Activated CD8-positive, alpha-beta memory T cell treated with anti-CD3 and anti-CD28 coated beads for 36 hours (primary cell): ENCODE results near the gene SPRTN. TPM values are rescaled to one million over a fixed set of nuclear protein-coding genes. Genes with fewer than 3 reads are reported as not detected.
"Not testable (repeated sequence)": the region's sequence is repeated elsewhere in the genome, so short reads cannot be mapped to it uniquely, and the experiment has no call there.

Source experiments
- CTCF ChIA-PET: fragments of 350-600 bp; sonication (Branson Sonifier 250); formaldehyde crosslinking; loops from one replicate; lab custom pipeline; 2021; ENCODE audit warnings: antibody characterized with exemption; lab: Charles Lee
- POLR2A ChIA-PET: fragments of 350-600 bp; sonication (Branson Sonifier 250); formaldehyde crosslinking; loops from one replicate; lab custom pipeline; 2021; ENCODE audit warnings: antibody characterized with exemption; lab: Charles Lee
- total RNA-seq, 2 experiments: library from RNA; stranded (reverse); gene quantifications; one replicate each; pipeline ENCODE4 v1.2.3, GENCODE V29; 2021

Gene SPRTN
- total RNA-seq, 2 experiments from 2014 or later: 10.1 to 11.3 TPM

DNA sequence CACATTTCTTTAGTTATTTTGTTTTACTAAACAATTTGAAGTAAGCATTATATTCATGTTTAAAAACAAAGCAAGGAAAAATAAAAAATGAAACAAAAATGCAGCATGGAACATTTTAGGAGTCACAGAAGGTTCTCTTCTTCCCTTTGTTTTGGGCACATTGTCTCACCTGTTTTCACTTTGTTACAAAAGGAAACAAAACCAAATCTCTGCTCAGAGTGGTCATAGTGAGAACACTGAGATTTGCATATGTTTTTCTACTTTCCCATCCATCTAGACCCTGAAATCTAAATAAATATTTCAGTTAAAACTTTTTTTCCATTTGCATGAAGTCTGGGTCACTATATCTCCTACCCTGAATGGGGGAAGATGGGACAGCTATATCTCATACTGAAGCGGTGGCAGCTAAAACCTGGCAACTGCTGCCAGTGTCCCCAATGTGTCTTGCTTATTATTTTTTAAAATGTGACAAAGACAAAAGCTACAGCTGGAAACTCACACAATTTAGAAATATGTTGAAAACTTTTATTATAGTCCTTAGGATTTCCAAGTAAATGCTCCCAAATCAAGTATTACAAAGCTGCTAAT is 3.9 kb upstream of the SPRTN start:
- ChIA-PET CTCF (no interaction called here), POLR2A (no interaction called here)

DNA sequence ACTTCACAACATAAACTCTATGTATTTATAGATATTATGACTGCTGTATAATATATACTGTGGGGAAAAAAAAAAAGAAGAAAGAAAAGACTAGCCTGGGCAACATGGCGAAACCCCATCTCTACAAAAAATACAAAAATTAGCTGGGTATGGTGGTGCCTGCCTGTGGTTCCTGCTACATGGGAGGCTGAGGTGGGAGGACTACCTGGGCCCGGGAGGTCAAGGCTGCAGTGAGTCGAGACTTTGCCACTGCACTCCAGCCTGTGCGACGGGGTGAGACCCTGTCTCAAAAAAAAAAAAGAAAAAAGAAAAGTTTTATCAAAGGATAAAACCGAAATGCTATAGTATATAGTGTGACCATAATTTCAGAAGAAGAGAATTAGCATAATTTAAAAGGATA is 3.1 kb upstream of the SPRTN start:
- ChIA-PET POLR2A (no interaction called here), CTCF (no interaction called here)

DNA sequence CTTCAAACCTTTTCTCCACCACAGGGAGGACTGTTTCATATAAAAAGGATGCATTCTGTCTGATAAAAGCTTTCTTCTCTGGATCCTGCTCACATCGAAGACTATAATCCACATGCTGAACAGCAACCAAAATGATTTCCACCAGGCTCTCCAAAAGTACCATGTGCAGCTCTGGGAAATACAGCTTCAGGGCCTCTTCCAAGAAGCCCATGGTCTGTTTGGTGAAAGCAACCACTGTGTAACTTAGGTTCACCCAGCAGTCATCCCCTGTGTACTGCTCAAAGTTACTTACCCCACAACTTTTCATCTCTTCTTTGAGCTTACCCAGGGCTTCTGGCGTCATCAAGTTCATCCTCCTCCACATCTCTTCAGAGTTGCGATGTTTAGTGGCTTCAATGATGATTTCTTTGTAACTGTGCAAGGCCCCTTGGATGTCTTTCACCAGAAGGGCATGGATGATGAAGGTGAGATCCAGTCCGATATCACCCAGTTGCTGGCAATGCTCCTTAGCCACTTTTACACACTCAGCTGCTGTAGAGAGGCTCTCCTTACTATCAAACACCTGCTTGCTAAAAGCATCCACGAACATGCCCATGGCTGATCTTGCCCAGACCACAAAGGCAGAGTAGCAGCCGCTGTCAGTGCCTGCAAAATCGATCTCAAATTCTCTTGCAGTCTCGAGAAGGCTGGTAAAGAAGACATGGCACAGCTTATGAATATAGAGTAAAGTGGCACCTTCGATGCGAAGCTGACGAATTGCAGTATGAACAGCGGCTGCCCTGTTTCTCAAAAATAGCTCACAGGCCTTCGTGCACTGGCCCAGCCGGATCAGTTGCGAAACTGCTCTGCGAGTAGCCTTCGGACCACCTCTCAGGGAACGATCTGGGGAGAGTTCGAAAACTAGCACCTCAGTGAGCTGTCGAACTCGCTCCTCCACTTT is 2.2 kb upstream of the SPRTN start:
- ChIA-PET CTCF (interaction anchor here (0.6 kb wide), 1 partner anchor 55 kb away, joined by 3 read pairs; no protein-coding TSS in a partner anchor), POLR2A (no interaction called here)

DNA sequence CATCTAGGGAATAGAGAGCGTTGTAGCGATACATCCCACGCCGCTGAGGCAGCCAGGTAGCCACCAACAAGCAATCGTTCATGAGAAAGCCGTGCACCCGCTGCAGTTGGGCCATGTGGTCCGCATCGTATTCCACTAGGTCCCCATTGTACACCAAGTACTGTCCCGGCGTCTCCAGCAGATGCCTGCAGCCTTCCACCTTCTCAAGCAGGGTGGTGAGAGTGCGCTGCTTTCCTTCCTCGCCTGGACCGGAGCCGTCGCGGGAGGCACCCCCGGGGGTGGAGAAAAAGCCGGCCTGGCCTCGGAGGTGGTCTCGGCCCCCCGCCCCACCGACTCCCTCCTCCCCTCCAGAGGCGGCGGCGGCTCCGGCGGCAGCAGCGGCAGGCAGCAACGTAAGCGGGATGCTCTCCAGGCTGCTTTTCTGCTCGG is 1.0 kb upstream of the SPRTN start:
- POLR2A ChIA-PET: interaction anchor here (1.2 to 1.6 kb wide), 2 partner anchors 84 to 191 kb away, joined by 3 to 13 read pairs; partner anchors contain the start of gene EGLN1
- CTCF ChIA-PET: interaction anchor here (1.2 kb wide), 1 partner anchor 21 kb away, joined by 5 read pairs; no protein-coding TSS in a partner anchor

DNA sequence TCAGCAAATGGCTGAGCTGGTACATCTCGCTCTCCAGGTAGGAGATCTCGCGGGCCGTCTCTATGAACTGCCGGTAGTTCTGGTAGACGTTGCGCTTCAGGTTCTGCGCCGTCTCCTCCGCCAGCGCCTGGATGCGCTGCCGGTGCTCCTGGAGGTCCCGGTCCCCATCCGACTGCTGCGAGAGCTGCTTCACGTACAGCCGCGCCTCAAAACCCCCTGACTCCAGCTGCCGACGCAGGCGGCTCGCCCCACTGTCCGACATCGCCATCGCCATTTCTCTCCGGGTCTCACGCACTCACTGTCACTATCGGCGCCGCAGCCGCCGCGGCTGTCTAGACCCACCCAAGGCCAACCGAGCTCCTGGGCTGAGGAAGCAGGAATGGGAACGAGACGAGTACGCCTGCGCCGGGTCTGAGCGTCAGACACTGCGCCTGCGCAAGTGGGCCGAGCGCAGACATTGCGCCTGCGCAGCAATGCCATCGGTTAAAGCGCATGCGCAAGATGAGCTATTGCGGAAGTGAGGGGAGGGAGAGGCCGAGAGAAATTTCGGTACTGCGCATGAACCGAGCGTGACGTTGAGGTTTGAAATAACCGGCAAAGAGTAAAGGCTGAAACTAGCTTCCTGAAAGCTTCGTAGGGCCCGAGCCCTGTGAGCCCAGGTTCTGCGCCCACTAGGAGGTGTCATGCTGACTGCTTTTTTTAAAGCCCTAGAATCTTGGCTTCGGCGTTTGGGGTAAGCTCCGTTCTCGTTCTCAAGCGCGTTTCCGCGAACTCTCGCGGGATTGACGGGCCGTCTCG is 422 bp upstream of the SPRTN start, which contains the start of gene EXOC8:
Gene EXOC8 (minus strand): TSS at position 381 of the 798 bp plus-strand sequence. CDS start 107 bp downstream, at position 274.
- POLR2A ChIA-PET: interaction anchor here (0.5 to 1.6 kb wide), 6 partner anchors 22 to 418 kb away, joined by 3 to 13 read pairs (median 3); partner anchors contain the start of gene EGLN1

DNA sequence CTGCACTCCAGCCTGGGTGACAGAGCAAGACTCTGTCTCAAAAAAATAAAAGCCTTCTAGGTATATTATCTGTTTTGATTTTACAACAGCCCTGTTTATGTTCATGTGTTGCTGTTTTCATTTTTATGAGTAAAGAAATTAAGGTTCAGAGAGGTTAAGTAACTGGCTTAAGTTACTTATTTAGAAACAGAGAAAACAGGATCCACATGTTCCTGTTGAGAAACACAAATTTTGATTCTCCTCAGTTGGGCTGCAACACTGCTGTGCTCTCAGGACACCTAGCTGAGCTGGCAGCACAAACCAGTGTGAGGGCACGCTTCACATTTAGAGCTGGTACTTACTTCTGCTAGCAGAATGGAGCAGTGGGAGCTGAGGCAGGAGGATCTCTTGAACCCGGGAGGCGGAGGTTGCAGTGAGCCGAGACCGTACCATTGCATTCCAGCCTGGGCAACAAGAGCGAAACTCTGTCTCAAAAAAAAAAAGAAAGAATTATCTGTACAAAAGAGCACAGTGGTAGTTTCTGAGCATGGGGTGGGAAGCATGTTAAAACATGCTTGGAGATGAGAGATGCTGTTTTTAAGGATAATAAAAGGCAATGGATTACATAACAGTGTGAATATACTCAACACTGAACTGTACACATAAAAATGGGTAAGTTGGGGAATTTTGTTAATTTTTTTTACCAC is 2.4 kb downstream of the SPRTN start:
- ChIA-PET CTCF (interaction anchor here (0.7 kb wide), 1 partner anchor 150 kb away, joined by 3 read pairs; no protein-coding TSS in a partner anchor), POLR2A (no interaction called here)

More for the DNA sequence above, 422 bp upstream of the SPRTN start, which contains the start of gene EXOC8:
- CTCF ChIA-PET: interaction anchor here (0.6 to 1.2 kb wide), 3 partner anchors 13 to 210 kb away, joined by 3 to 5 read pairs (median 3); no protein-coding TSS in a partner anchor

DNA sequence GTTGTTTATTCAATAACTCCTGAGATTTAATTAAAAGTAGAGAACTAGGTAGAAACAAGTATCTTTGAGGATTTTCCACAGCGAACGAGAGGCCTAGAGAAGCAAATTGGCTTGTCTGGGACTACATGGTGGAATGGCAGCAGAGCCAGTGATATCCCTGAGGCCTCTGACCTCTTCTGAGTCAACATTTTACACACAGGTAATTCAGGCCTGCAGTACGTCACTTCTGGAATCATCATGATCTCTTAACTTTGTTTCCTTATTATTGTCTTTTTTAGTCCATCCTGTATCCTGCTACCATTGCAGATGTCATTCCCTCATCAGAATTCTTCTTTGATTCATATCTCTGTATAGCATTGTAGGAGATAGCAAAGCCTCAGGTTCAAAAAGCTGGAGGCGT is 9.9 kb downstream of the SPRTN start:
- ChIA-PET CTCF (no interaction called here), POLR2A (no interaction called here)

DNA sequence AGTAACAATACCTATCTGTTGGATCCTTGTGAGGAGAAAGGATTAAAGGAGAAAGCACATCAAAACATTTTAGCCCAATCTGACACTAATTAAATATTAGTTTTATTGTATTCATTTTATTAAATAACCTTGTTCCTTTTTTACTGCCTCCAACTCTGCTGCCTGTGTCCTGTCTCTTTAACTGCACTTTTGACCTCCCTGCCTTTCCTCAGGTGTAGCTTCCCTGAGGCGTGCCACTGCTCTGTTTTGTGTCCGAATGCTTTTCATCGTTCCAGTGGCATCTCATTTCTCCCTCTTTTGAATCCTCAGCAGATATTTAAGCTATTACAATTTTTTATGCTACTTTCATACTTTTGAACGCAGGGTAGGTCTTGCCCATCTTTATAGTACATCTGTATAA is 10.3 kb downstream of the SPRTN start:
- POLR2A ChIA-PET: no interaction called here
- CTCF ChIA-PET: no interaction called here

DNA sequence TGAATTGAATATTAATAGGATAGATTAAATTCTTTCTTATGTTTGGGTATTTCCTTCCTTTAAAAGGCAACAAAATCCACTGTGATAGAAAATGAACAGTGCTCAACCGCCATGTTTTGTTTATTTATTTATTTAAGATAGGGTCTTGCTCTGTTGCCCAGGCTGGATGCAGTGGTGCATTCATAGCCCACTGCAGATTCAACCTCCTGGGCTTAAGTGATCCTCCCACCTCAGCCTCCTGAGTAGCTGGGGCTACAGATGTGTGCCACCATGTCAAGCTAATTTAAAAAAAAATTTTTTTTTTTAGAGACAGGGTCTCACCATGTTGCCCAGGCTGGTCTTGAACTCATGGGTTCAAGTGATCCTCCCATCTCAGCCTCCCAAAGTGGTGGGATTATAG is 10.8 kb downstream of the SPRTN start:
- POLR2A ChIA-PET, CTCF ChIA-PET: not testable (repeated sequence)

DNA sequence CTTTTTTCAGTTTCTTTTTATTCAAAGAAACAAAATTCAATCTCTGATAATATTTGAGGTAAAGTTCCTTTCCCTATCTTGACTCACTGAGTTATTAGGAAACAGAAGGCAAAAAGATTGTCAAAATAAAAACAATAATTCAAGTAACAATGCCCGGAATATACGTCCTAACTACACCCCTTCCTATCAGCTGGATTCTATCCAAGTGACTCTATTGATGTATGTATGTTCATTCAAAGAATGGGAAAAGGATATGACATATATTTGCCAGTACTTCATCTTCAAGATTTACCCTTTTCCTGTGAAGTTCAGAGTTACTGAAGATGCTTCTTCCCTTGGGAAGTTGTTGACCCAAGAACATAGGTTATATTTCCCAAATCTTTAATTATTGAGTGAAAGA is 13.7 kb downstream of the SPRTN start:
- POLR2A ChIA-PET: interaction anchor here (0.6 kb wide), 1 partner anchor 108 kb away, joined by 7 read pairs; no protein-coding TSS in a partner anchor
- CTCF ChIA-PET: no interaction called here

DNA sequence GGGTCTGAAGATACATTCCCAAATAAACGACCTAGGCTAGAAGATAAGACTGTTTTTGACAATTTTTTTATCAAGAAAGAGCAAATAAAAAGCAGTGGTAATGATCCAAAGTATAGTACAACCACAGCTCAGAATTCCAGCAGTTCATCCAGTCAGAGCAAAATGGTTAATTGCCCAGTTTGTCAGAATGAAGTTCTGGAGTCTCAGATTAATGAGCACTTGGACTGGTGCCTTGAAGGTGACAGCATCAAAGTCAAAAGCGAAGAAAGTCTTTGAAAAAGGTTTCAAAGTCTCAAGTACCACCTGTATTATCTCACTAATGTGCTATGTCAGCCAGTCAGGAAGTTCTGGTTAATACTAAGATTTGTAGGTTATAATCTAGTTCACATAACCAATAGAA is 15.0 kb downstream of the SPRTN start:
- POLR2A ChIA-PET: no interaction called here
- CTCF ChIA-PET: no interaction called here

DNA sequence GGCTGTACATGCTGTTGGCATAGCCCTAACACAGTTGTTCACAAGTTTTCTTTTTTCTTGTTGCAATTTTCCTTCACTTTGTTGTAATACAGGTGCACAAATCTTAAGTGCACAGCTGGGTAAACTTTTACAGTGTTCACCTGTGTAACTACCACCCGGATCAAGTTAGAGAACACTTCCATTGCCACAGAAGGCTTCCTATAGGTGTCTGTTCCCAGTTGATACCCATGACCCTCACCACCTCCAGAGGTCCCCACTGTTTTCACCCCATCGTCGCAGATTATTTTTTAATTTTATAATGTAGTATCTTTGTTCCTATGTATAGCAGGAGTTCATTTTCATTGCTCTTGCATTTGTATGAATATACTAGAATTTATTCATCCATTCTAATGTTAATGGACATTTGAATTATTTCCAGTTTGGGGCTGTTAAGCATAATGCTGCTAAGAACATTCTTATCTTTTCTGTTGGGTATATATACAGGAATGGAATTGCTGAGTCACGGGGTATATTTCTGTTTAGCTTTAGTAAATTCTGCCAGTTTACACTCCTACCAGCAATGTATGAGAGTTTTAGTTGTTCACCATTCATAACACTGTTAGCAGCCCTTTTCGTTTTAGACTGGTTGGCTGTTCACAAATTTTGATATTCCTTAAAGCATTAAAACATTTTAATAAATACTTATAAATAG is 16.4 kb downstream of the SPRTN start:
- CTCF ChIA-PET: no interaction called here

DNA sequence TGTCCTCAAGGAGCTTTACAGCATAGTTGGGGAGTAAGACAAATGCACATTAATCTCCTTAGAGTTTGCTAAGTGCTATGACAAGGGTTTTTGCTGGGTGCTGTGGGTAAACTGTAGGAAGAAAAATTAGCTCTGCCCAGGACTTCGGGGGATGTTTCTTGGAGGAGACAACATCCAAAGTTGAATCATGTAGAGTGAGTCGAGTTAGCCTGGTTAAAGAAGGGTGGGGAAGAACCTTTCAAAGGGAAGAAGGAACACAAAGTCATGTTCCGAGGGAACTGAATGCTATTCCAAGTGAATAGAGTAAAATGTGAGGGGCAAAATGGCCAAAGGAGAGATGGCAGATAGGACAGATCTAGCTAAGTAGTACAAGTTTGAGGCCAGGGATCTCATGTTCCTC is 17.1 kb downstream of the SPRTN start:
- POLR2A ChIA-PET: no interaction called here

More for the DNA sequence above, 16.4 kb downstream of the SPRTN start:
- POLR2A ChIA-PET: no interaction called here

DNA sequence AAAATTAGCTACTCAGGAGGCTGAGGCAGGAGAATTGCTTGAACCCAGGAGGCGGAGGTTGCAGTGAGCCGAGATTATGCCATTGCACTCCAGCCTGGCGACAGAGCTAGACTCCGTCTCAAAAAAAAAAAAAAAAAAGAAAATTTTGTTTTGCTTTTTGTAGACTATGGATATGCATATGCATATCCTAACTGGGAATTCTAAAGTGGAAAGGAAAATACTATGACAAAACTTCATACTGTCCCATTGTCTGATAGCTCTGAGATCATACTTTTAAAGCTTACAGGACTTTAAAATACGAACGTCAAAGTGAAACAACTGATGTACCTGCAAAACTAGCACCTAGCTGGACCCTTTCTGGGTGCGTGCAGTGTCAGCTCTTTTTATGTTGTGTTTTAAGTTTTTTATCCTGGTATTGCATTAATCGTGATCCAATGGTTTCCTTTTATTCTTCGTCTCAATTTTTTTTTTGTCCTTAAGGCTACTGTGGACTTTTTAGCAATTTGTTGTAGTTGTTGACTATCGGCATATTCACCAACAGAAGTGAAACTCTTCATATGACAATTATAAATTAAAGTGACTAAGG is 19.2 kb downstream of the SPRTN start:
- ChIA-PET POLR2A (no interaction called here), CTCF (interaction anchor here (0.6 to 0.8 kb wide), 5 partner anchors 36 to 367 kb away, joined by 3 to 5 read pairs (median 3); no protein-coding TSS in a partner anchor)

More for the DNA sequence above, 17.1 kb downstream of the SPRTN start:
- CTCF ChIA-PET: no interaction called here

DNA sequence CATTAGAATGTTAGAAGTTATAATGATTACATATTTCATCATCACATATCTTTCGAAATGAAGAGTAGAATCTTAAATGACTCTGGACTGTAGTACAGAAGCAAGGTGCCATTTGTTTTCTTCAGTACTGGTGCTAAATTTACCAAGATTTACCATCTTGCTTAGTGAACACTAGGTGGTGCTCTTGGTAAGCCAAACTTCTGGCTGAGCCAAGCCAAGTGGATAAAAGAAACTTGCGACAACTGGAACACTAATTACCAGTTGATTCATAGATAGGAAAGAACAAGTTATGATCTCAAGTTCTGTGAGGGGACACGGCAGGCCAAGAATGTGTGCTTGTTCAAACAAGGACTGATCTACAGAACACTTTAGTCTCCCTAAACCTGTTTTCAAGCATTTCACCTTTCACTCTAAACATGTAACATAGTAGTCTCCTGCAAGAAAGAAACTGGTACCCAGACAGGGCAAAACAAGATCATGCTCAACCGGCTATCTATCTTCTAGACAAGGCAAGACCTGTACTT is 19.8 kb downstream of the SPRTN start:
- ChIA-PET CTCF (interaction anchor here (0.6 to 0.9 kb wide), 5 partner anchors 35 to 368 kb away, joined by 3 to 4 read pairs (median 3); no protein-coding TSS in a partner anchor), POLR2A (no interaction called here)

DNA sequence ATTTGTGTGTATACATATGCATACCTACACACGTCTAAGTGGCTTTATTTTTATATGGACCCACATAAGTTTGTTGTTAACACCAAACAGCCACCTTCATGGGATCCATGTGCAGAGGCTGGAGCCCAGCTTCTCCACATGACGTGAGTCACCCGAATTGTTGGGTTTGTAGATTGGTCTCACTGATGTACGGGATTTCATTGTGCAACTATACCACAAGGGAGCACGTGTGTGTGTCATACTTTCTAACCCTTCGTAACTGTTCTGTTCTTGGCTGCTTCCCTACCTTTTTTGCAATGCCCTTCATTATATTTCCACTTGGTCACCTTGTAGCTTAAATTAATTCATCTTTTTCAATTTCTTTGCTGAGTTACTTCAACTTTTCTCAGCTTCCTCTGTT is 21.0 kb downstream of the SPRTN start:
- CTCF ChIA-PET: interaction anchor here (1.0 kb wide), 1 partner anchor 243 kb away, joined by 3 read pairs; no protein-coding TSS in a partner anchor
- POLR2A ChIA-PET: no interaction called here

DNA sequence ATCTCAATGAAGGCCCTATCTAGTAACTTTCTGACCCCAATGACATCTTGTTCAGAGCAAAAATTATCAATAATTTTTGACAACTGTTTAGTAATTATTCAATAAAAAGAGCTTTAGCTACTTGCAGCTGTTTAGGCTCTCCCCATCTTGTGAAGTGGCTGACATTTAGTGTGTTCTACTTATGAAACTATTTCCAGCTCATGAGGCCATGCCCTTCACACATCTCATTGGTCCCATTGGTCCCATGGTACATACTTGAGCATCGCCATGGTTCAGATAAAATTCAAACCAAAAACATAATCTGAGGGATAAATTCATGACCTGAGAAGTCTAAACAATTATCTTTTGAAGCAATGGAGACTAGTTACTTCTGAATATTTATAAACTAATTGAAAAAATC is 24.2 kb downstream of the SPRTN start:
- CTCF ChIA-PET: interaction anchor here (1.0 kb wide), 1 partner anchor 10 kb away, joined by 3 read pairs; no protein-coding TSS in a partner anchor
- POLR2A ChIA-PET: no interaction called here
